MM.1S (cell line): ENCODE results near the gene SIT1.

ENCODE experiments used
- DNase-seq: peaks from one replicate; pipeline ENCODE4 v3.0.0-alpha.2; 2015
- H2AFZ ChIP-seq: fragments of 300-600 bp; sonication (generic); 2 replicates; pipeline ENCODE4 v1.6.0; 2016; ENCODE audit warnings: antibody characterized with exemption, low read length
- H3F3A ChIP-seq: fragments of 300-600 bp; sonication (generic); 2 replicates; pipeline ENCODE4 v1.6.1; 2016; ENCODE audit warnings: mild to moderate bottlenecking, antibody characterized with exemption, low read length, moderate library complexity, mixed read lengths; ENCODE audit not compliant: insufficient read depth
- H3K27ac ChIP-seq: fragments of 300-600 bp; sonication (generic); 2 replicates; pipeline ENCODE4 v1.5.1; 2016; ENCODE audit warnings: mild to moderate bottlenecking, low read length
- H3K27me3 ChIP-seq: fragments of 300-600 bp; sonication (generic); replicated peaks from 2 replicates; pipeline ENCODE4 v1.6.0; 2016; ENCODE audit warnings: low read length; ENCODE audit not compliant: insufficient read depth
- H3K36me3 ChIP-seq: fragments of 300-600 bp; sonication (generic); replicated peaks from 2 replicates; pipeline ENCODE4 v1.6.1; 2016; ENCODE audit warnings: mild to moderate bottlenecking, low read length, mixed read lengths; ENCODE audit not compliant: insufficient read depth
- H3K4me1 ChIP-seq: fragments of 300-600 bp; sonication (generic); 2 replicates; pipeline ENCODE4 v1.6.1; 2016; ENCODE audit warnings: low read length, mixed read lengths
- H3K4me2 ChIP-seq: fragments of 300-600 bp; sonication (generic); 2 replicates; pipeline ENCODE4 v1.6.0; 2016; ENCODE audit warnings: low read depth, low read length
- H3K4me3 ChIP-seq: fragments of 300-600 bp; sonication (generic); 2 replicates; pipeline ENCODE4 v1.5.1; 2016; ENCODE audit warnings: low read length, mixed read lengths
- H3K79me2 ChIP-seq: fragments of 300-600 bp; sonication (generic); 2 replicates; pipeline ENCODE4 v1.6.1; 2016; ENCODE audit warnings: mixed run types, low read length, mixed read lengths
- H3K9ac ChIP-seq: fragments of 300-600 bp; sonication (generic); 2 replicates; pipeline ENCODE4 v1.6.1; 2016; ENCODE audit warnings: low read length, mixed read lengths
- H3K9me2 ChIP-seq: fragments of 300-600 bp; sonication (generic); replicated peaks from 2 replicates; pipeline ENCODE4 v1.6.1; 2016; ENCODE audit warnings: mild to moderate bottlenecking, low read length, mixed read lengths; ENCODE audit not compliant: insufficient read depth
- H3K9me3 ChIP-seq: fragments of 300-600 bp; sonication (generic); replicated peaks from 2 replicates; pipeline ENCODE4 v1.6.1; 2016; ENCODE audit warnings: mild to moderate bottlenecking, low read length, mixed read lengths; ENCODE audit not compliant: insufficient read depth
- H4K20me1 ChIP-seq: fragments of 300-600 bp; sonication (generic); 2 replicates; pipeline ENCODE4 v1.6.1; 2016; ENCODE audit warnings: mild to moderate bottlenecking, low read length, moderate library complexity, mixed read lengths; ENCODE audit not compliant: insufficient read depth
- EZH2 ChIP-seq: fragments of 300-600 bp; sonication (generic); optimal IDR thresholded peaks from 2 replicates; pipeline ENCODE3; 2017; ENCODE audit warnings: low read depth, mild to moderate bottlenecking, antibody characterized with exemption, low read length, mixed read lengths
- EZH2phosphoT487 ChIP-seq: fragments of 300-600 bp; sonication (generic); IDR thresholded peaks from 2 replicates; pipeline ENCODE4 v1.6.1; 2018; ENCODE audit warnings: antibody characterized with exemption, low read length
- TF ChIP-seq, protein P1 (sequence below): fragments of 300-600 bp; sonication (generic); IDR thresholded peaks from 2 replicates; pipeline ENCODE4 v1.5.1; 2016; ENCODE audit warnings: antibody characterized with exemption, low read length, mixed read lengths

SIT1 gene

DNA sequence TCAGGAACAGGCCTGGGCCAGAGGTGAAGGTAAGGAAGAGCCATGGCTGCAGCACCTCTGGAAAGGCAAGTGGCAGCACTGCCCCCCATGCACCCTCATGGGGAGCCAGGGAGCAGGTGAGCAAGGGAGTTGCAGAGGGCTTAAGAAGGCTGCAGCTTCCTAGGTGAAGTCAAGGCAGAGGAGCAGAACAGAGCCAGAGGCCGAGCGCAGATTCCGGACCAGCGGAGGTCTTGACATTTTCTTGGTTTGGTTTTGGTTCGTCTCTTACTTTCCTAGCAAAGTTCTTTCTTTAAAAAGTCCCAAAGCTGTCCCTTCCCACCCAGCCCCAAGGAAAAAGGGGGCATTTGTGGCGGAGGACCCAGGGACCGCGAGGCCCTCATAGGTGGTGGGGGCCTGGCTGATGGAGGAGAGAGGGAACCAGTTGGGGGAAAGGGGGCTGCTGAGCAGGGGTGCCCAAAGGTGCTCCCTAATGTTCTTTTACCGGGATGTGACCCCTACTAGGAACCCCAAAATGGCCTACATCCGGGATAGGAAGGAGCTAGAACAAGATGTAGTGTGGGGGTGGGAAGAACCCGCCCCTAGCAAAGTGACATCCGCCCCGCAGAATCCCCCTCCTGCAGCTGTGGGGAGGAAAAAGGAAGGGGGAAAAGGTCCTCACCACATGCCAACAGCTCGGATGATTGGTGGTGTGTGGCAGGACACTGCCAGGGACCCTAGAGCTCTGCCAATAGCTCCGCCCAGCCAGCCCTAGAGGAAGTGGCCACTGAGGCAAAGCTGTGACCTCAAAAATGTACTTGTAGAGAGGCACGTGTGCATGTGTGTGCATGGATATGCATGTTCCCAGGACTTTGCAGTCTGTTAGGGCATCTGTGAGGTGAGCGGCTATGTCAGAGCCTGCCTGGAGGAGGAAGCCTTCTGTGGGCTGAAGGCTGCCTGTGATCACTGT, 31.6 kb downstream of the SIT1 start:
- Histone ChIP-seq H3K4me1 (no peaks in the 10 kb centered on the region), H3K4me3 (no peak overlapping the region), H3K9me2 (no peaks in the 10 kb centered on the region), H3K9me3 (no peaks in the 10 kb centered on the region), H3K27me3 (0 out of 2 replicates have a peak, but pooled peaks cover 7% of the 10 kb centered on the region), H2AFZ (no peak overlapping the region), H3K27ac (no peak overlapping the region), H3K4me2 (no peak overlapping the region), H3K9ac (no peak overlapping the region), H4K20me1 (no peaks in the 10 kb centered on the region), H3F3A (no peaks in the 10 kb centered on the region), H3K36me3 (no peaks in the 10 kb centered on the region), H3K79me2 (no peaks in the 10 kb centered on the region)
- TF ChIP-seq, protein P1, sequence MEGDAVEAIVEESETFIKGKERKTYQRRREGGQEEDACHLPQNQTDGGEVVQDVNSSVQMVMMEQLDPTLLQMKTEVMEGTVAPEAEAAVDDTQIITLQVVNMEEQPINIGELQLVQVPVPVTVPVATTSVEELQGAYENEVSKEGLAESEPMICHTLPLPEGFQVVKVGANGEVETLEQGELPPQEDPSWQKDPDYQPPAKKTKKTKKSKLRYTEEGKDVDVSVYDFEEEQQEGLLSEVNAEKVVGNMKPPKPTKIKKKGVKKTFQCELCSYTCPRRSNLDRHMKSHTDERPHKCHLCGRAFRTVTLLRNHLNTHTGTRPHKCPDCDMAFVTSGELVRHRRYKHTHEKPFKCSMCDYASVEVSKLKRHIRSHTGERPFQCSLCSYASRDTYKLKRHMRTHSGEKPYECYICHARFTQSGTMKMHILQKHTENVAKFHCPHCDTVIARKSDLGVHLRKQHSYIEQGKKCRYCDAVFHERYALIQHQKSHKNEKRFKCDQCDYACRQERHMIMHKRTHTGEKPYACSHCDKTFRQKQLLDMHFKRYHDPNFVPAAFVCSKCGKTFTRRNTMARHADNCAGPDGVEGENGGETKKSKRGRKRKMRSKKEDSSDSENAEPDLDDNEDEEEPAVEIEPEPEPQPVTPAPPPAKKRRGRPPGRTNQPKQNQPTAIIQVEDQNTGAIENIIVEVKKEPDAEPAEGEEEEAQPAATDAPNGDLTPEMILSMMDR = no peak
- TF ChIP-seq EZH2 (no peak), EZH2phosphoT487 (no peak)
- no peak for DNase-seq

GRCh38 chr9:35618325-35618727, 32.4 kb downstream of the SIT1 start, which contains the start of gene CD72:
Gene CD72 (minus strand): TSS chr9:35618413. CDS start chr9:35618303, 110 bp downstream.
- Histone ChIP-seq H3F3A (no peaks in the 10 kb centered on the region), H3K4me3 (peak within 1 kb of the TSS; percentile 48), H2AFZ (peak within 1 kb of the TSS; percentile 74), H3K79me2 (no peaks in the 10 kb centered on the region), H3K36me3 (no peaks in the 10 kb centered on the region), H3K9ac (peak within 1 kb of the TSS; percentile 31; the same call in 1 of the 2 replicates), H3K27ac (no peak within 1 kb of the TSS), H4K20me1 (no peaks in the 10 kb centered on the region), H3K9me3 (no peaks in the 10 kb centered on the region), H3K4me1 (no peaks in the 10 kb centered on the region), H3K4me2 (peak within 1 kb of the TSS; percentile 73), H3K9me2 (no peaks in the 10 kb centered on the region), H3K27me3 (0 out of 2 replicates have a peak, but pooled peaks cover 7% of the 10 kb centered on the region)
- DNase-seq = no peak
- TF ChIP-seq EZH2phosphoT487 = no peak
- TF ChIP-seq EZH2 = no peak
- TF ChIP-seq, protein P1 = no peak

DNA sequence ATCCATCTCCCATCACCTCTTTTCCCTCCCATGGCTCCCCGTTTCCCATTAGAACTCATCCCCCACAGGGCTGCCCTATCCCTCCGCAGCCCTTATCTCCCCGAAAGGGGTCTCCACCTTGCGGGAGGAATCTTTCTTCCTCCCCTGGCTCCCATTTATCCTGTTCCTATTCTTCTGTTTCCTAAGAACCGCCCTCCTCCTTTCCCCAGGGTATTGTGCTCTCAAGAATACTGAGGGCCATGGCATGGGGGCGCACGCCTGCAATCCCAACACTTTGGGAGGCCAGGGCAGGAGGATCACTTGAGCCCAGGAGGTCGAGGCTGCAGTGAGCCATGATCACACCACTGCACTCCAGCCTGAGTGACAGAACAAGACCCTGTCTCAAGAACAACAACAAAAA, 33.2 kb downstream of the SIT1 start:
- DNase-seq = no peak
- Histone ChIP-seq H3K79me2 (no peaks in the 10 kb centered on the region), H2AFZ (peak overlapping the region; percentile 74), H3K4me3 (peak overlapping the region; percentile 48; the same call in 1 of the 2 replicates), H3K9me3 (no peaks in the 10 kb centered on the region), H3K4me2 (peak overlapping the region; percentile 73), H3K36me3 (no peaks in the 10 kb centered on the region), H3K9ac (peak overlapping the region; percentile 31; the same call in 1 of the 2 replicates), H3K4me1 (no peaks in the 10 kb centered on the region), H3K9me2 (no peaks in the 10 kb centered on the region), H4K20me1 (no peaks in the 10 kb centered on the region), H3F3A (no peaks in the 10 kb centered on the region), H3K27me3 (0 out of 2 replicates have a peak, but pooled peaks cover 7% of the 10 kb centered on the region), H3K27ac (no peak overlapping the region)
- TF ChIP-seq, protein P1 = no peak
- TF ChIP-seq EZH2phosphoT487 (no peak), EZH2 (no peak)
